Measurements from ENCODE around the gene MEN1. TPM values are rescaled to one million over a fixed set of nuclear protein-coding genes. Genes with fewer than 3 reads are reported as not detected.

The MEN1 gene
- total RNA-seq (2014; rRNA removed; shearing (Covaris generic); ENCODE audit: low replicate concordance), result 5.3 and 5.4 TPM in 2 replicates

DNA sequence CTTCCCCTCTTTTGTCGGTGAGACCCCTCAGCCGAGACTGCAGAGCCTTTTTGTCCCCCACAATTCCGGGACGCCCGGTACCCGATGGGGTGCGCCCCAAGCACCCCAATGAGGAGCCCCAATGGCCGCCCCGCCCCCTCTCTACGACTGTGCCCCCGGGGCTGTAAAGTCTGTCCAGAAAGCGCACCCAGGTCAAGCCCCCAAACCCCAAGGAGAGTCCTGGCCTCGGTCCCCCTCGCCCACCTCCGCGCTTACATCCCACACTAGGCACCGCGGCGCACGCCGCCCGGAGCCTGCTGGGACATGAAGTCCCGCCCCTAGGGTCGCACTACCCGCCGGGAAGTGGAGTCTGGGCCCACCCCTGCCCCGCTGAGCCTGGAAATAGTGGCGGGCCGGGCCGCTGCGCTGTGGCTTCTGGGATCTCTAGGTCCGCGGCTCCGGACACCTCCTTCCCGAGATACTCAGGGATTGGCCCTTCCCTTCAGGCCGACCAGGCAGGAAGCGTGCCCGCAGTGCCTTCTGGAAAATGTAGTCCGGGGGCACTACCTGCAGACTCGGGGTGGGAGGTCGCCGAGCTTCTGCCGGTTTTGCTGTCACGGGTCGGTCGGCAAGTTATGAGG, at the start of gene MEN1:
Gene MEN1, minus strand, starts transcription at position 281 of the 620 bp plus-strand sequence. CDS start 442 bp downstream, outside the sequence.
- DNase-seq (ENCODE audit: low read depth), result peak; percentile 91
- in situ Hi-C loops (cut with HindIII; ENCODE audit: low pct_unique_long_range_greater_than_20kb, low sequenced_read_pairs), result no loop called here

DNA sequence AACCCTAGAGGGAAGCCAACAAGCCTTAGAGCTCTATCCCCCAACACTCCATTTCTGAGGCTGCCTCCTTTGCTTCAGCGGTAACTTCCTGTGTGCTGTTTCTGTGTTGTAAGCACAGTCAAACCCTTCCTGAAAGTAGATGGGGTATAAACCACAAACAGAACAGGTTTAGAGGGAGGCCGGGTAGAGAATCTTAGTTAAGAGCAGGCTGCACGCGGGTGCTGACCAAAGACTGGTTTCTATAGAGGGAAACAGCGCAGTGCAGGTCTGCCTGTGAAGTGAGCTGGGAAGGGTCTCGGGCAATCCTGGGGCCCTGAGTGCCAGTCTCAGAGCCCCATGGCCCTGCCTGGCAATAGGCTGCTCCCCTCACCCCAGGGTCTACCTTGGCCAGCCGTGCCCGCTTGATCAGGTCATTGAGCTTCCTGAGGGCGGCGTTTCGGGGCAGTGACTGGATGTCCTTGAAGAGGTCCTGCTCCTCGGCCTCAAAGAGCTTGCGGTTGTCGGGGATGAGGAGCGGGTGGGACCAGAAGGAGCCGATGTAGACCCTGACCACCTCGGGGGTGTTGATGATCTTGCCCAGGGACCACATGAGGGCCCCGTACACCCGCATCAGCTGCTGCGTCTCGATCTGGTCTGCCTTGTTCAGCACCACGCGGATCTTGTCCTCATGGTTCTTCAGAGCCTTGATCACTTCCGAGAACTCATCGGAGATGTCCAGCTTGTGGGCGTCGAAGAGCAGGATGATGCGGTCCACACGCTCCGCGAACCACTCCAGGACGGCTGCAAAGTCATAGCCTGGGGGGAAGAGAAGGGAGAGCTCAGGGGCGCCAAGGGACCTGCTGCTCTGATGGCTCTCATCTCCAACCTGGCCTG, 49.4 kb upstream of the MEN1 start:
- DNase-seq (ENCODE audit: low read depth), result no peak
- in situ Hi-C loops (cut with HindIII; ENCODE audit: low pct_unique_long_range_greater_than_20kb, low sequenced_read_pairs), result no loop called here

DNA sequence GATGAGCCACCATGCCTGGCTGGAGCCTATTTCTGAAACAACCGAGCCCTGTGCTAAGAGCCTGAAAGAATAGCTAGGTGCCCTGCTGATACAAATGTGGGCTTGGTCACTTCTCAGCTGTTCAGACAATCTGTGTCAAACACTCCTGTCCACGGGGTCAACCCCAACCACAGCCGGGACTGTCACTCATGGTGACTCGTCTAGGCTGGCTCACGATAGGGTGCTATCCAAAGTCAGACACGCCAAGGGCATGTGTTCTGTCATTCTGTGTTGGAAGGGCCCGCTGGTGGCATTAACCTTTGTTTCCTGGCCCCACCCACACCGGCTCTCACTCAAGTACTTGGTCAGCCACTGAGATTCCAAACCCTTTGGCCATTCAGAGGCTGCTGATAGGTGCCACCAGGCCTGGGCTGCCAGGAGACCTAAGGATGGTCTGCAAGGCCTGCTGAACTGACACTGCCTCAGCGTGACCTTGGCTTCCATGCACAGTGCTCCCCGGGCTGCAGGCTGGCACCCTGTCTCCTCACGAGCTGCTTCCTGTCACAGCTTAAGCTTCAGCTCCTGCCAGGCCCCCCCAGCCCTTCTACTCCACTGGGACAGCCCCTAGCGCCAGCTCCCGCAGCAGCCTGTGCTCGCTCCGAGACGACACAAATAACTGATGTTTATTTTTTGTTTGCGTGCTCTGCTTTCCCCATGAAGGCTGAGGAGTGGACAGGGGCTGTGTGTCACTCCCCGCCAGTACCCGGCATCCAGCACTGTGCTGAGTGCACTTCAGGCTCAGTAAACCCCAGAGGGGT, 48.3 kb upstream of the MEN1 start:
- no peak for DNase-seq (ENCODE audit: low read depth)
- in situ Hi-C loops (cut with HindIII; ENCODE audit: low pct_unique_long_range_greater_than_20kb, low sequenced_read_pairs), result no loop called here

DNA sequence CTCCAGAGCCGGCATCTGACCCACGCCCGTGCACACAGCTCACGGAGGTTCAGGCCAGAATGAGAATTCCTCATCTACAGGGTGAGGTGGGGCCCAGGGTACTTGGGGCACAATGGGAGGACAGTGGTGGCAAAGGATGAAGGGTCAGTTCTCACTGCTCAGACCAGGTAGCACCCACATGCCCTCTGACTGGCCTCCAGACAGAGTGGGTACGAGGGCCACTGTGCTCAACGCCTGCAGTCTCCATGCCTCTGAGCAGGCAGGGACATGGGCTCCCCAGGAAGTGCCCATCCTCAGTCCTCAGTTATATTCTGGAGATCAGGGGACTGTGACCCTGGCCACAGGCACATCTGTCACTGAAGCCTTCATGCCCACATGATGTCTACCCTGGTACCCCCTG, 47.1 kb upstream of the MEN1 start:
- in situ Hi-C loops (cut with HindIII; ENCODE audit: low pct_unique_long_range_greater_than_20kb, low sequenced_read_pairs), result no loop called here
- no peak for DNase-seq (ENCODE audit: low read depth)

DNA sequence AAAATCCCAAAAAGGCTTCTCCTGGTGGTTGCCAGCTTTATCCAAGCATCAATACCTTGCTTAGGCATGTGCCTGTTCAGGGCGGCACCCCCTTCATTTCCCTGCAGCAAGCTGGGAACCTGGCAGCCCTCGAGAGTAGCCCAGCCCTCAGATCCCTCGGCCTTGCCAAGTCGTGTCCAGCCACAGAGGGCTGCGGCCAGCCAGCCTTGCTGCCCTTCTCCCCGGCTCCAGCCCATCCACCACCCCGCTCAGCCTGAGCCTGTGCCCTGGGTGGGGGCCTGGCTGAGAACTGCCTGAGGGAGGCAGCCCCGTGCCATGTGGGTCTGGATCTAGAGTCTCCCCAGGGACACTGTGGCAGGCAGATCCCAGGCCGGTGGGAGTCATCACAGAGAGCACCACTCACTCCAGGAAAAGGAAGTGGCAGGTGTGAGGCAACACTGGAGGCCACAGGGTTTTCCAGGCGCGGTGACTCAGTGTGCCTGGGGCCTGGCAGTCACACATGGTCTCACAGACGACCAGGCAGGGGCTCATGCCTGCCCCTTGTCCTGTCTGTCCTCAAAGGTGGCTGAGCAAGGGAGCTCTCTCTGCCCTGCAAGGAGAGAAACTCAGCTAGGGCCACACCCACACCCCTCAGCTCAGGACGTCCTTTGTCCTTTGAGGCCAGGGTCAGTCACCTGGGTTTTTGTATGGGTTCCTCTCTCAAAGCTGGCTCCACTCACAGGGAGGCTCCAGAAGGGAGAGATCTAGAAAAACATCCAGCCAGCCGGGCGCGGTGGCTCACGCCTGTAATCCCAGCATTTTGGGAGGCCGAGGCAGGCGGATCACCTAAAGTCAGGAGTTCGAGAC, 46.3 kb upstream of the MEN1 start:
- DNase-seq (ENCODE audit: low read depth), result peak; percentile 88
- in situ Hi-C loops (cut with HindIII; ENCODE audit: low pct_unique_long_range_greater_than_20kb, low sequenced_read_pairs), result no loop called here

DNA sequence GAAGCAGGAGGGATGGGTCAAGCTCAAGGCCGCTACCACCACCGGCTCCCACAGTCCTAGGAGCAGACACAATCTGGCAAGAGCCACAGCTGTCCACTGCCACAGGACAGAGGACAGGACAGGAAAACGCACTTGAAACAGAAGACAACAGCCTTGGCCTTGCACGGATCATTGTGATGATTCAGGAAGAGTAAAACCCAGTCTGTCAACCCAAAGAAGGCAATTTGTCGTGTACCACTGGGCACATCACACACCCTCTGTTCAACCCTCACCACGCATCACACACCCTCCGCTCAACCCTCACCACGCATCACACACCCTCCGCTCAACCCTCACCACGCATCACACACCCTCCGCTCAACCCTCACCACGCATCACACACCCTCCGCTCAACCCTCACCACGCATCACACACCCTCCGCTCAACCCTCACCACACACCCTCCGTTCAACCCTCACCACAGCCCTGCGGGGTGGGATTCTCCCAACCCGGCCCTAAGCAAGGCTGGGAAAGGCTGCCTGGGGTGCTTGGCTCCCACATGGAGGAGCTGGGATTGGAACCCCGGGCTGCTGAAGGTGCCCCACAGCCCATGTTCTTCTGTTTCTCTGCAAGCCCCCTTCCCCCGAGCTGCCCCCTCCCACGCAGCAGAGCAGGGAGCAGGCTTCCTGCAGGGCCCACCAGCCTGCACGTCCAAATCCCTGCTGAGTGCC, 45.4 kb upstream of the MEN1 start:
- in situ Hi-C loops (cut with HindIII; ENCODE audit: low pct_unique_long_range_greater_than_20kb, low sequenced_read_pairs), result no loop called here
- no peak for DNase-seq (ENCODE audit: low read depth)

DNA sequence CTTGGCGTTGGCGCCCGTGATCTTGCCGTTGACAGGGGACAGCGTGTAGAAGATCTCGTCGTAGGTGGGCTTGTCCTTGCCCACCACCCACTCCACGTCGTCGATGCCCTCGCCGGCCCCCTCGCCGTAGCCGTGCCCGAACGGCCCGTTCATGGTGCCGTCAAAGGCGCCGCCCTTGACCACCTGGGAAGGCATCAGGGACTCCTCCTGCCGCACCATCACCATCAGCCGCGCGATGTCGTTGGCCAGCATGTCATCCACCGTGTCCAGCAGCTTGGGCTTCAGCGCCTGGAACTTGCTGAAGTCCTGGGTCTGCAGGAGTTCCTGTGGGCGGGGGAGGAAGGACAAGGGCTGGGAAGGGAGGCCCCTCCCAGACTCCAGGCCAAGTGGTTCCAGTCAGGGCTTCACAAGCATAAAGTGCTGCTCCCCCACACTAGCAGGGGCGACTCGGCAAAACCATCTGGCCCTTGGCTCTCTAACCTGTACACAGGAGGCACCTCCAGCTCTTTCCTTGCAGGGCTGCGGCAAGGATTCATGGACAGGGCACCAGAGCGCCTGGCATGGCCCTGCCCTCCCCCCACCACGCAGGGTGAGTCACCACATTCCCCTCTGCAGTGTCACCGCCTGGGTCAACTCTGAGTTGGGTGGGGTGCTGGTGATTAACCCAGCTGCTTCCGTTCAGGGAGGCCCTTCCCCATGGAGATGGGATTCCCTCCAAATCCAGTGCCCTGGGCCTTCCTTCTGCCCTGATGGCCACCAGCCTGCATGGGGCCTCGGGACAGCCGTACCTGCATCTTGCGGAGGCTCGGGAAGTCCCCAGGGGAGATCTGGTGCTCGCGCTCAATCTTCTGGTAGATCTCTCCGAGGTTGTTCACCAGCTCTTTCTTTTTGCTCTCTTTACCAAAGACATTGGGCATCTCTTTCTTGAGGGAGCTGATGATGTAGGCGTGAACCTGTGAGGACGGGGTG, 44.5 kb upstream of the MEN1 start:
- in situ Hi-C loops (cut with HindIII; ENCODE audit: low pct_unique_long_range_greater_than_20kb, low sequenced_read_pairs), result no loop called here
- DNase-seq (ENCODE audit: low read depth), result peak; percentile 92

DNA sequence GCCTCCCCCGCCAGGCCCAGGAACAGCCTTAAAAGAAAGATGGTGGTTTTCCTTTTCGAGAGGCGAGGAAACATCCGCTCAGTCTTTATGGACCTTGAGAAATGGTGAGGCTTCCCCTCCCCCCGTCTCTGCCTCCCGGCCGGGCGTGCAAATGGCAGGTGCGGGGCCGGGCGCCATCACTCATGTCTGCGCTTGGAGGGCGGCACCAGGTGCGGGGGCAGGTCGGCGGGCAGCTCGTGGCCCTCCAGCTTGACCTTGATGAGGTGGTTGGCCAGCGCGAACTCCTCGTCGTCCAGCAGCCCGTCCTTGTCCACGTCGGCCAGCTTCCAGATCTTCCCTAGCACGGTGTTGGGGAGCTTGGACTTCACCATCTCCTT, 43.8 kb upstream of the MEN1 start:
- DNase-seq (ENCODE audit: low read depth), result no peak
- in situ Hi-C loops (cut with HindIII; ENCODE audit: low pct_unique_long_range_greater_than_20kb, low sequenced_read_pairs), result no loop called here

DNA sequence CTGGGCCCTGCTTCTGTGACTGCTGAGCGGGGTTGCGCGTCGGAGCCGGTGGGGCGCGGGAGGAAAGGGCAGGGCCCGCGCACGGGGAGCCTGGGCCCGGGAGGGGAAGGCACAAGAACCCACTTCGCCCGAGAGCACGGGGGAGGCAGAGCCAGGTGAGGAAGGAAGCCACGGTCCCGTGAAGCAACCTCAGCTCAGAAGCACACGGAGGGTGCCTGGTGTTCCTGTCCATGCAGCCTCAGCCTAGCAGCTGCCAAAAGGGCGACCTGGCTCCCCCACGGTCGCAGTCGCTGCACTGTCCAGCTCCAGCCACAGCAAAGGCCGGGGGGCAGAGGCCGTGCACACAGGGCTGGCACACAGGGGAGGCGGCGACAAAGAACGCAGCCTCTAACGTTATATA, 43.4 kb upstream of the MEN1 start:
- DNase-seq (ENCODE audit: low read depth), result no peak
- in situ Hi-C loops (cut with HindIII; ENCODE audit: low pct_unique_long_range_greater_than_20kb, low sequenced_read_pairs), result no loop called here

DNA sequence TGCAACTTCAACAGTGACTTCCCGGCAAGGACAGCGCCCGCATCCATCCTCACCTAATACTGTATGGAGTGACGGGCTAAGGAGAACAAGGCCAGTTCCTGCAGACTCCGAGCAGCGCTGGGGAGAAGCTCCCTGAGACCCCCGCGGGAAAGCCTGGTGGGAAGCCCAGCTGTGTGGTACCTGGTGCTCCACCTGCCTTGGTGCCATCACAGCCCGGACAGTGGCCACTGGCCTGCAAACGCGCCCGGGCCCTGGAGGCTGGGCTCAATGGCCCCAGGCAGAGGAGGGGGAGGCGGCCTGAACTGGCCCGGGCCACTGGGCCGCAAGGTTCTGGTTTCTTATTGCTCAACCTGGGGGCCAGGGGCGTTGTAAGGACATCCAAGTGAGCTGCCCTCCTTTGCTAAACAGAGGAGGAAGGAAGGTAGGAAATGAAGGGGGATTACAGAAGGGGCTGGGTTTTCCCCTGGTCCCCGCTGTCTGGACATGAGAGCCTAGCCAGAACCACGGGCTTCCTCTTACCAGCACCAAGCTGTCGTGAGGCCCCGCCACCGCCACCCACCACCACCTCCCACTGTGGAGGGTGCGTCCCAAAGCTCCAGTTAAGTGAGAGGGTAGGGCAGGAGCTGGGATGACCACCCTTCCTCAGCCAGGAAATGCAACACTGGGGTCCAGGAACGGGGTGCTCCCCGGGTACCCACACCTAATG, 42.6 kb upstream of the MEN1 start:
- in situ Hi-C loops (cut with HindIII; ENCODE audit: low pct_unique_long_range_greater_than_20kb, low sequenced_read_pairs), result no loop called here
- DNase-seq (ENCODE audit: low read depth), result no peak

DNA sequence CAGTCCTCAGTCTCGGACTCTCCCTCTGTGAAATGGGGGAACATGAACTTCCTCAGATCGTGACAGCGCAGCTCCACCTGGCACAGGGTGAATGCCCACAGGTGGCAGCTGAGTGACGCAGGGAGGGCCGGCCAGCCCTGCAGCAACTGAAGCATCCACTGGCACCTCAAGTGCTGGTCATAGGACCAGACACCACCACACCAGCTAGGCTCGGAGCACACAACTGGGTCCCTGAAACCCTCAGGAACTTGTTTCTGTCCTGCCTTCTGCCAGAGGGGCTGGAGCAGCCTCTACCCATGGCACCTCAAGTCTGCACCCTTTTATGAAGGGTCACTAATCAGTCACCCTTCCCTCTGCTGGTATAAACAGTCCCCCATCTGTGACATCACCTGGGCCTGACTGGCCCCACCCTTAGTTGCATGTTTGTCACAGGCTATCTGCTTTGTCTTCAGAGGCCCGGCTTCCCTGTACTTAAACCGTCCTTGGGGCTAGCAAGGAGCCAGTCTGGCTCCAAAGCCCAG, 41.5 kb upstream of the MEN1 start:
- in situ Hi-C loops (cut with HindIII; ENCODE audit: low pct_unique_long_range_greater_than_20kb, low sequenced_read_pairs), result no loop called here
- no peak for DNase-seq (ENCODE audit: low read depth)

DNA sequence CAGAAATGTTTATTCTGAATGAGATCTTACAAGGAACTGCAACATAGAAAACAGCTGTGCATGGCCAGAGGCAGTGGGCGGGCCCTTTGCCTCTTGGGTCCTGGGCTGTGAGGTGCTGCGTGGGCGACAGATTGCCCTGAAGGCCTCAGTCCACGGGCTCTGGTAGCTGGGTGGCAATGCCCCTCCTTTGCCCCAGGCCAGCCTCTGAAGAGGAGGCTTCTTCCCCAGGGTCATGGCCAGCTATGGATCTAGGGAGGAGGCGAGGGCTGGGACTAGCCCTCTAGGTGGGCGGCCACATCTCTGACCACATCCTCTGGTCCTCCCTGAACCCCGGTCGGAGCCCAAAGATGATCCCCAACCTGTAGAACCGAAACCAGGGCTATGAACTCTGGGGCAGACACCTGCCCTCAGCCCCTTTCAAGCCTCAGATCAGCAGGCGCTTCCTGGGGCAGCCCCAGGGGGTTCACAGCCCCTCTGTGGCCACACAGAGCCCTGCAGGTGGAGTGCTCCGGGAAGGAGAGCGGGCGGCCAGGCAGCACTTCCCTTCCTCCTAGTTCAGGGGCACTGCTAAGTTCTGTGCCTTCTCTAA, 40.7 kb upstream of the MEN1 start:
- DNase-seq (ENCODE audit: low read depth), result no peak
- in situ Hi-C loops (cut with HindIII; ENCODE audit: low pct_unique_long_range_greater_than_20kb, low sequenced_read_pairs), result no loop called here

DNA sequence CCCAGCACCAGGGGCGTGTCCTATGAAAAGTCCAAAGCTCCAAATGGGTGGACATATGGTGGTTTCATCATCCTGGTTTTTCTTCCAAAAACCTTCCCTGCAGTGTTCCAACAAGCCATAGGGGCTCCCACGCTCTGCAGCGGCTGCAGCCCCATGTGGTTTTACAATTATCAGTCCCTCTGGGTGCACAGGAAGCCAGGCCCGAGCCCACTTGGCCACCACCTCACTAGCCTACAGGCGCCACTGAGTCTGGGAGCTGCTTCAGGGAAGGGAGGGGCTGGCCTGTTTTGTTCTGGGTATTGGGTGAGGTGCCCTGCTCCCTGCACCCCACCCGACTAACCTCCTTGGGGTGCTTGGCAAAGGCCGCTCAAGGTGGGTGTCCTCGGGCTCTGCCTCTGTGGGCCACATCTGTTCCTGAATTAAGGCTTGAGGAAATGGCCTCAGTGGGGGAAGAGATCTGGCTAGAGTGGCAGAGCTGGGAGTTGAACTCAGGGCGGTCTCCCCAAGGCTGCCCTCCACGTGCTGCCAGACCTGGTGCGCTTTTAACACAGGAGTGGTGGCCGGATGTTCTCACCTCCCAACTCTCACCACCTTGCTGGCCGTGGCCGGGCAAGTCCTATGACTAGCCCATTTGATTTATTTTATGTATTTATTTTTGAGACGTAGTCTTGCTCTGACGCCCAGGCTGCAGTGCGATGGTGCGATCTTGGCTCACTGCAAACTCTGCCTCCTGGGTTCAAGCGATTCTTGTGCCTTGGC, 39.4 kb upstream of the MEN1 start:
- in situ Hi-C loops (cut with HindIII; ENCODE audit: low pct_unique_long_range_greater_than_20kb, low sequenced_read_pairs), result no loop called here

DNA sequence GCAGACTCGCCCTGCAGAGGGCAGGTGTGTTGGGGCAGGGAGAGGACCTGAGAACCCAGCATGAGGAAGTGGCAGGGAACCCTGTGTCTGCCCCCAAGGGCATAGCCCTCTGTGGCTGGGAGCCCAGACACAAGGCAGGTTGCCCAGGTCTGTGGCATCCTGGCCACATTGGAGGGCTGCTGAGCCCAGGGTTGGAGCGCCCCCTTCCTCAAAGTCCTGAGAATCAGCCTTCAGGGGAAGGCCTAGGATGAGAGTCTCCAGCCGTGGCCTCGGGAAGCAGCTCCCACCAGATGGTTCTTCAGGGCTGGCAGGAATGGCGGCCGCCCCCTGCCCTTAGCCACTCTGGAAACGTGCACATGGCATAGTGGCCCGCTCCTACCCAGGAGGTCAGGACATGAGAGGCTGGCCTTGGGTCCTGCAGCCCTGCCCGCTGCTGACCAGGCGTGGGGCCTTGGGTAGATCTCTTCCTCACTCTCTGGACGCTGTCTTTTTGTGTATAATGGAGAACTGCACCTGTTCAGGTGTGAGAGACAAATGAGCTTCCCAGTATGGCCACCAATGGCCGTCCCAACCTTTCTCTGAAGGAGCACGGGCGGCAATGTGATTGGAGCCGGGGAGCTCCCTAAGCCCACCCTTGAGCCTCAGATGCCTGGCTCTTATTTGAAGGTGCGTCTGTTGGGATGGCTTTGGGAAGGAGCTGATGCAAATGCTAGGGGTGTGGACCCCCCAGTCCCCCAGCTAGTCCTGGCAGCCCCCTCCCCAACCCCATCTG, 38.7 kb upstream of the MEN1 start:
- no peak for DNase-seq (ENCODE audit: low read depth)
- in situ Hi-C loops (cut with HindIII; ENCODE audit: low pct_unique_long_range_greater_than_20kb, low sequenced_read_pairs), result no loop called here

More for the DNA sequence above, 39.4 kb upstream of the MEN1 start:
- no peak for DNase-seq (ENCODE audit: low read depth)

Data from Caki2 (cell line).